Activated naive CD4-positive, alpha-beta T cell treated with anti-CD3 and anti-CD28 coated beads, Interleukin-2, amount 10 ng/mL, durations not matched to agents 7 days and 5 days (primary cell): ENCODE measurements around the gene KLF13.
A peak's percentile ranks its signal among the peaks of the same experiment; 100 is the strongest.

ENCODE experiments used
- CTCF ChIA-PET: fragments of 350-600 bp; sonication (Branson Sonifier 250); formaldehyde crosslinking; loops from one replicate; lab custom pipeline; 2021; ENCODE audit warnings: antibody characterized with exemption; lab: Charles Lee
- DNase-seq: peaks from one replicate; pipeline ENCODE4 v3.0.0-alpha.2; 2020
- H3K27ac Mint-ChIP-seq: one replicate; pipeline ENCODE4 v1.8.0; 2021; ENCODE audit warnings: mild to moderate bottlenecking, moderate library complexity, mixed read lengths
- H3K27me3 Mint-ChIP-seq: one replicate; pipeline ENCODE4 v1.8.0; 2021; ENCODE audit warnings: mild to moderate bottlenecking, mixed read lengths
- H3K36me3 Mint-ChIP-seq: one replicate; pipeline ENCODE4 v1.8.0; 2021; ENCODE audit warnings: mixed read lengths
- H3K4me1 Mint-ChIP-seq: one replicate; pipeline ENCODE4 v1.8.0; 2021; ENCODE audit warnings: mixed read lengths
- H3K4me3 Mint-ChIP-seq: one replicate; pipeline ENCODE4 v1.8.0; 2021; ENCODE audit warnings: mild to moderate bottlenecking, moderate library complexity, mixed read lengths
- H3K9me3 Mint-ChIP-seq: one replicate; pipeline ENCODE4 v1.8.0; 2021; ENCODE audit warnings: mixed read lengths

KLF13 gene

DNA sequence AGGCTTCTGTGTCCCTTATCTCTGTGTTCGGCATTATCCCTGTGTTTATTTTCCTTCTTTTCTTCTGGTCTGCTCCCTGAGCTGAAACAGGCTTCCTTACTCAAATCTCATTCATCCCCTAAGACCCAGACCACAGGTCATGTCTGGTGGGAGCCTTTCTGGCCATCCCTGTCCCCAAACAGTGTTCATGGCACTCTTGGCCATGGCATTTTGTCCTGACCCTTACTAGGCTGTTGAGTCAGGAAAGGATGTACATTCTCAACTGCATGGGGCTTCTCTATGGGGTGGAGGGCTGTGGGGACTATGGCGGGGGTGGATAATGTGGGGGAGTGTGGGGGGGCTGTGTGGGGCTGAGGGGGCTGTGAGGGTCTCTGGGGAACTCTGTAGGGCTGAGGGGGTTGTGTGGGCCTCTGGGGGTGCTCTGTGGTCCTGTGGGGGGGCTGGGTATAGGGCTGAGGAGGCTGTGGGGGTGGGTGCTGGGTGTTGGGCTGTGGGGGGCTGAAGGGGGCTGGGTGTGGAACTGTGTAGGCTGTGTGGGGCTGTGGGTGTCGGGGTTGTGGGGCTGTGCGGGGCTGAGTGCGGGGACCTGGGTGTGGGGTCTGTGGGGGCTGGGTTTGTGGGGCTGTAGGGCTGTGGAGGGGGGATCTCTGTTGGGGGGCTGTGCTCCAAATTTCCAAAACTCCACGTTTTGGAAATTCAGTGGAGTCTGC is 64.3 kb downstream of the KLF13 start:
- Mint-ChIP-seq H3K9me3 (peaks cover 7% of the 10 kb centered on the region), H3K27ac (peak overlapping the region; percentile 29), H3K36me3 (peaks cover 12% of the 10 kb centered on the region), H3K27me3 (peaks cover 14% of the 10 kb centered on the region), H3K4me3 (peak overlapping the region; percentile 3), H3K4me1 (peaks cover 67% of the 10 kb centered on the region)
- no peak for DNase-seq
- CTCF ChIA-PET = interaction anchor here (1.2 to 1.3 kb wide), 2 partner anchors 25 to 48 kb away, joined by 3 to 4 read pairs; no protein-coding TSS in a partner anchor

DNA sequence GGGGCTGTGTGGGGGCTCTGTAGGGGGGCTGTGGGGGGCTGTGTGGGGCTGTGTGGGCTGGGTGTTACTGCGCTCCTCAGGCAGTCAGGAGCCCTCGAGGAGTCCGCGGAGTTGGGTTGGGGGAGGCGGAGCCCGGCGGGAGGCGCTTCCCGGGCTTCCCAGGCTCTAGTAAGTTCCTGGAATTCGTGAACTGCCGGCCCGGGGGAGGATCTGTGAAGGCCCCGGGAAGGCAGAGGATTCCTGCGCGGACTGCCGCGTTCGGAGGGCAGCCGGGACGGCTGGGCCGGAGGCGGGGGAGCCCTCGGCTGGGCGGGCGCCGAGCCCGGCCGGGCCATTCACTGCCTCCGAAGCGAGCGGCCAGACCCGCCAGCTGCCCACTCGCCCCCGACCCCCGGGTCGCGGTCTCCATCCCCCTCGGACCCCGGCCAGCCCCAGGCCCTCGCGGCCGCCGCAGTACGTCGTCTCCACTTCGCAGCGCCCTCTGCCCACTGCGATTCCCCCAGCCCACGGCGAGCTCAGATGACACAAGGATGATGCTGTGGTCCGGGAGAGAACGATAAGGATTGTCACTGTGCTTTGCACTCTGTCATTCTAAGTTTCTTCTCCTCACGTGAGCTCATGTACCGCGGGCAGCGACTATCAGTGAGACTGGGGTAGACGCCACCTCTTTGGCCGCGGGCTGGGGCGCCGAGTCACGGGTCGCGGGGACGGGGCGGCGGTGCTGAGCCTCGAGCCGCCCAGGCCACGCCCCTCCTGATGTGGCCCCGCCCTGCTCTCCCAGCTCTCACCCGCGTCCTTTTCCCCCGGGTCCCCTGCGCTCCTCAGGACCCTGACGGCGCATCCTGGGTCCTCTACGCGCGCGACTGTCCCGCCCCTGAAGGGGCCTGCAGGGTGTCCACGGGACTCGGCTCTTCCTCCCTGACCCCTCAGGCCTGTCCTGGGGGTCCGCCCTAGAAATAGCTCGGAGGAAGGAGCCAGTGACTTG is 65.3 kb downstream of the KLF13 start:
- CTCF ChIA-PET = interaction anchor here (0.7 to 1.3 kb wide), 6 partner anchors 12 to 177 kb away, joined by 3 to 7 read pairs (median 3); no protein-coding TSS in a partner anchor
- Mint-ChIP-seq H3K4me3 (peak overlapping the region; percentile 87), H3K27ac (peak overlapping the region; percentile 86)

DNA sequence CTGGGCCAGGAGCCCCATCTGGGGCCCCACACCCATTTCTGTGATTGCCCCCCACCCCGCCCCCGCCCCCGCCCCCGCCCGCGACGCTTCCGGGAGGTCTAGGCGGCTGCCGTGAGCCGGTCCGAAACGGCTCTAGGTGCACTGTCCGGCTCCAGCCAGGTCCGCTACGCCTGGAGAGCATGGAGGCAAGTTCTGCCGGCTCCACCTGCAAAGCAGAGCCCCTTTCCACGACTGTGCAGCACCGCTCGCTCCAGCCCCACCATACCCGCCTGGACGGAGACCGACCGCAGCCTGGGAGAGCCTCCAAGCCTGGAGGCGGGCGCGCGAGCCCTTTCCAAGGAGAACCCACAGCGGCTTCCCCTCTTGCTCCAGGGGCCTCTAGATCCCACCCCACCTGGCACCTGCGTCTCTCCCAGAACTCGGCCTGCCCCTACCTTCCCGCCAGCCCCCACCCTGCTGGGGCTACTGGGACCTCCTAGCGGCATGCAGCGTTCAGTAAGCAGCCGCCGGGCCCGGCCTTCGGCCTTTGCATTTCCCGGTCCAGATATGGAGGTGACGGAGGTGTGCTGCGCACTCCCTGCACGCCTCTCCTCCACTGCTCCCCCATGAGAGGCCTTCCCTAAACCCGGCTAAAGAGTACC is 66.2 kb downstream of the KLF13 start:
- peaks cover 59% of the 10 kb centered on the region for H3K4me1 Mint-ChIP-seq
- peak overlapping the region; percentile 67 for H3K27ac Mint-ChIP-seq
- H3K36me3 Mint-ChIP-seq = peaks cover 12% of the 10 kb centered on the region
- H3K27me3 Mint-ChIP-seq = peaks cover 14% of the 10 kb centered on the region
- peaks cover 7% of the 10 kb centered on the region for H3K9me3 Mint-ChIP-seq
- CTCF ChIA-PET = interaction anchor here (0.7 to 1.2 kb wide), 4 partner anchors 11 to 178 kb away, joined by 3 to 7 read pairs (median 4); no protein-coding TSS in a partner anchor
- H3K4me3 Mint-ChIP-seq = peak overlapping the region; percentile 87
- peak; percentile 47 for DNase-seq

More for the DNA sequence above, 65.3 kb downstream of the KLF13 start:
- Mint-ChIP-seq H3K27me3 (peaks cover 14% of the 10 kb centered on the region), H3K4me1 (peaks cover 63% of the 10 kb centered on the region), H3K36me3 (peaks cover 12% of the 10 kb centered on the region), H3K9me3 (peaks cover 7% of the 10 kb centered on the region)
- peak; percentile 90 for DNase-seq

DNA sequence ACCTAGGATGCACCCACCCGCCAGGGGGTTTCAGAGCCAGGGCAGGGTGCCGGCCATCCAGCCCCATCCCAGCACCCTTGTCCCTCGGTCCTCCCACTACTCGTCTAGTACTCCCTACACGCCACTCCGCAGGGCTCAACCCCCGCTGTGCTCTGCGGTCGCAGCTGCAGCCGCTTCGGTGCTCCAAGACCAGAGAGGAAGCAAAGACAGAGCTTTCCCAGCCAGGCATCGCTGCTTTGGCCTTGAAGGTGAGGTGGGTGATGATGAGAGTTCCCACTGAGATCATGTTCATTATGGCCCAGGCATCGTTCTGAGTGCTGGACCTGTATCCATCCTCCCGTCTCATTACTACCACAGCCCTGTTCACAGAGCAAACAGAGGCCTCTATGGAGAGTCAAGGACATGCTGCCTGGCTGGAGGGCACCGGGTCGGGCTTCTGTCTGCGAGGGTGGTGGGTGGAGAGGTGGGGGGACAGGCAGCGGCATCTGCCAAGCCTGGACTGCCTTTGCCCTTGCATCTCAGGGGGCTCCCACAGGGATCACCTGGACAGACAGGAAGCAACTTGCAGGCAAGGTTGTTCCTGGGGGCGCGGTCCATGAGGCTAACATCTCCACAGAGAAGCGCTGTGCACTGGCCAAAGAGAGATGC is 66.9 kb downstream of the KLF13 start:
- no peak for DNase-seq
- H3K9me3 Mint-ChIP-seq = peaks cover 7% of the 10 kb centered on the region
- peaks cover 14% of the 10 kb centered on the region for H3K27me3 Mint-ChIP-seq
- CTCF ChIA-PET = no interaction called here
- peak overlapping the region; percentile 87 for H3K4me3 Mint-ChIP-seq
- H3K27ac Mint-ChIP-seq = peak overlapping the region; percentile 9
- peaks cover 12% of the 10 kb centered on the region for H3K36me3 Mint-ChIP-seq
- H3K4me1 Mint-ChIP-seq = peaks cover 60% of the 10 kb centered on the region

DNA sequence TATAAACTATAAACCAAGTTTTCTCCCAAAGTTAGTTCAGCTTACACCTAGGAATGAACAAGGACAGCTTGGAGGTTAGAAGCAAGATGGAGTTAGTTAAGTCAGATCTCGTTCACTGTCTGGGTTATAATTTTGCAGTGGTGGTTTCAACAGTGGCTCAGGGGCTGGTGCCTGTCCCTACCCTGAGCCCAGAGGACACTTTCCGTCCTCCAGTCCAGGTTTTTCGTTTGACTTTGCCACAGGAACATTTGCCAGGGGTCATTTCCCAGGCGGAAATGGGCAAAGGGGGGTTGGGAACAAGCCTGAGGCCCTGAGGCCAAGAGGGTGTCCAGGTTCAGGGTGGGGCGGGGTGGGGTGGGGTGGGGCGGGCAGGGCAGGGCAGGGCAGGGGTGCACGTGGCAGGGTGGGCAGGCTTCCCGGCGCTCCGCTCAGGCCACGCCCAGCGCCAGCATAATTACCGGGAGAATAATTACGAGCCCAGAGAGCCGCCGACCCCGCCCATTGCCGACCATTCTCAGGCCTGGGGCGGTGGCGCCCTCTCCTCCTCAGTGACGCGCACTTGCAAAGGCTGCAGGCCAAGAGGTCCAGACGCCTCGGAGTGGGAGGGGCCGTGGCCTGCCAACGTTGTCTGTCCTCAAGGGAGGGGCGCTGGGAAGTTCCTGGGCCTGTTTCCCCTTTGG is 70.4 kb downstream of the KLF13 start:
- no peaks in the 10 kb centered on the region for H3K9me3 Mint-ChIP-seq
- CTCF ChIA-PET = interaction anchor here (1.4 to 3.4 kb wide), 3 partner anchors 8 to 92 kb away, joined by 4 to 12 read pairs (median 6); no protein-coding TSS in a partner anchor
- peaks cover 59% of the 10 kb centered on the region for H3K4me1 Mint-ChIP-seq
- DNase-seq = no peak
- H3K4me3 Mint-ChIP-seq = no peak overlapping the region
- no peaks in the 10 kb centered on the region for H3K36me3 Mint-ChIP-seq
- no peak overlapping the region for H3K27ac Mint-ChIP-seq
- peaks cover 22% of the 10 kb centered on the region for H3K27me3 Mint-ChIP-seq

DNA sequence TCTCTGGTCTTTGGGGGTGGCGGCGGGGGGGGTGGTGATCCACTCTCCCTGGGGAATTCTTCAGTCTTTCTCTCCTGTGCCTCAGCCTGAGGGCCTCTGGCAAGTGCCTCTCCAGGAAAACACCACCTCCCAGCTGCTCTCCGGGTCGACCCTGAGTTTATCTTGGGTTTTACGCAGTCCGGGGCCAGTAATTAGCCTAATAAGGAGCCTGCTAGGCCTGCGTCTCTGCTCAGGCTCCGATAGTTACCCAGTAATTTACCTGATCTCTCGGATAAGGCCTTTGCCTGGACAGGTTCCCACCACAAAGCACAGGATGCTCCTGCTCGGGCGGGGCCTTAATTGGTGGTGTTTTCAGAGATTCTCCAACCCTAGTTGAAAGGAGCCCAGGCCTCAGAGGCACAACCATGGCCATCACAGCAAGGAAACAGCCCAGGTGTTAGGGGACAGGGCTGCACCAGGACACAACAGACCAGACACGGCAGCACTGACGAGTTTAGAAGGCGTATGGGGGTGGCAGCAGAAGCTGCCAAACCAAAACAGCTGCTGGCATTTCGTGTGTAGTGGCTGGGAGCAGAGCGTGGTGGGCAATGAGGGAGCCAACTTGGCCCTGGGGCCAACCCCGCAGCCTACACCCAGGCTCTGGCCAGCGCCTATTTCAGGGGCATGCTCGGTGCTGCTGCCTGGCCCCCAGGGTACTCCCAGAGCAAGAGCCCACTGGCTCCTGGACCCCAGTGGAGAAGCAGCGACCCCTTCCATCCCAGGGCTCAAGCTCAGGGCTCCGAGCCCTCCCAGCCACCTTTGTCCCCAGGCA is 71.4 kb downstream of the KLF13 start:
- peaks cover 21% of the 10 kb centered on the region for H3K27me3 Mint-ChIP-seq
- no peak overlapping the region for H3K4me3 Mint-ChIP-seq
- DNase-seq = no peak
- peak overlapping the region; percentile 34 for H3K27ac Mint-ChIP-seq
- CTCF ChIA-PET = interaction anchor here (0.7 to 3.4 kb wide), 4 partner anchors 9 to 91 kb away, joined by 3 to 12 read pairs (median 5); no protein-coding TSS in a partner anchor
- H3K4me1 Mint-ChIP-seq = peaks cover 54% of the 10 kb centered on the region
- no peaks in the 10 kb centered on the region for H3K36me3 Mint-ChIP-seq
- no peaks in the 10 kb centered on the region for H3K9me3 Mint-ChIP-seq

DNA sequence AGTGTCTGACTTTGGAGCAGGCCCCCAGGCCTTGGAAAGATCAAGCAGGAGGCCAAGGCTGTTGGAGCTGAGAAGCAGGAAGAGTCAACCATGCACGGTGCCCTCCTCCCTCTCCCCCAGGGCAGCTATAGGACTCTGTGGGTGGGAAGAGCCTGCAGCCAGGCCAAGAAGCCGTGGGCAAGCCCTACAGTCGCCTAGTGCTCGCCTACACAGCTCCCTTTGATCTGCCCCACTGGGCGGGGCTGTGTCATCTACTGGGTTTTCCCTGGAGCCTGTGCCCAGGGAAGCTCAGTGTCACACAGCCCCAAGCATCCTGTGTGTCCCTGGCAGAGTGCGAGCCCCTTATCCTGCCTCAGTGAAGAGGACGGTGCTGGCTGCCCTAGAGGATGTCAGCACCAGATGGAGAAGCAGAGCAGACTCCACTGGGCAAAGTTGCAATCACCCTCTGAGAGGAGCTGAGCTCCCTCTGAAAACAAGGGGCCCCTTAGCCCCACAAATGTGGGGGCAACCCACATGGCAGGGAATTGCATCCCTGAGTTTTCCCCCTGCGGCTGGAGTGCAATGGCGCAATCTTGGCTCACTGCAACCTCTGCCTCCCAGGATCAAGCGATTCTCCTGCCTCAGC is 72.2 kb downstream of the KLF13 start:
- Mint-ChIP-seq H3K4me3 (no peak overlapping the region), H3K36me3 (no peaks in the 10 kb centered on the region), H3K4me1 (peaks cover 47% of the 10 kb centered on the region), H3K9me3 (no peaks in the 10 kb centered on the region), H3K27me3 (peaks cover 13% of the 10 kb centered on the region), H3K27ac (peak overlapping the region; percentile 52)
- CTCF ChIA-PET = interaction anchor here (0.7 to 3.4 kb wide), 4 partner anchors 10 to 90 kb away, joined by 3 to 12 read pairs (median 5); no protein-coding TSS in a partner anchor
- peak; percentile 38 for DNase-seq

DNA sequence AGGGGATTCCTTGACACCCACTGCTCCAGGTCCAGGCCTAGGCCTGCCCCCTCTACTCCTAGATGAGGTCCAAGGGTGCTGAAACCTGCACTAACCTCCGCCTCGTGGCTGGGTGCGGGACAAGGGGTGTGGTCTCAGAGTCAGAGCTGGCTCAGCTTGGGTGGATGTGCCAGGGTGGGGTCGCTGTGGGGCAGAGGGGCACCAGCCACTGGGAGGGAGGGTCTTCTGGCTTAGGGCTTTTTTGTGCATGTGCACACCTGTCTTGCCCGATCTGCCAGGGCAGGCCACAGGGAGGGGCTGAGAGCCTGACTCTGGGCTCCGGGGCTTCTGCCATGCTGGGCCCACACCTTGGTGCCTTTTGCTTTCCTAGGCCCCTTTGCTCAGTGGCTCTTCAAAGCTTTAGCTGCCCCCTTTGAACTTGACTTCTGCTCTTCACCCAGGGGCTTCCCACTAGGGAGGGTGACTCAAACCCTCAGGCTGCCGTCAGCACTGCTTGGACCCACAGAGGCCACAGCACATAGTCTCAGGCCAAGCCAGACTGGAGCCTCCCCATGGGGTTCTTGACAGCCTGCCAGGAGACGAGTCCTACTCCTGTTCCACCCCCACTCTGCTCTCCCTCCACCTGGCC is 73.0 kb downstream of the KLF13 start:
- Mint-ChIP-seq H3K27ac (peak overlapping the region; percentile 45), H3K9me3 (peaks cover 2% of the 10 kb centered on the region), H3K27me3 (peaks cover 11% of the 10 kb centered on the region), H3K36me3 (no peaks in the 10 kb centered on the region), H3K4me1 (peaks cover 51% of the 10 kb centered on the region), H3K4me3 (no peak overlapping the region)
- CTCF ChIA-PET = interaction anchor here (3.4 kb wide), 1 partner anchor 89 kb away, joined by 12 read pairs; no protein-coding TSS in a partner anchor
- DNase-seq = no peak

DNA sequence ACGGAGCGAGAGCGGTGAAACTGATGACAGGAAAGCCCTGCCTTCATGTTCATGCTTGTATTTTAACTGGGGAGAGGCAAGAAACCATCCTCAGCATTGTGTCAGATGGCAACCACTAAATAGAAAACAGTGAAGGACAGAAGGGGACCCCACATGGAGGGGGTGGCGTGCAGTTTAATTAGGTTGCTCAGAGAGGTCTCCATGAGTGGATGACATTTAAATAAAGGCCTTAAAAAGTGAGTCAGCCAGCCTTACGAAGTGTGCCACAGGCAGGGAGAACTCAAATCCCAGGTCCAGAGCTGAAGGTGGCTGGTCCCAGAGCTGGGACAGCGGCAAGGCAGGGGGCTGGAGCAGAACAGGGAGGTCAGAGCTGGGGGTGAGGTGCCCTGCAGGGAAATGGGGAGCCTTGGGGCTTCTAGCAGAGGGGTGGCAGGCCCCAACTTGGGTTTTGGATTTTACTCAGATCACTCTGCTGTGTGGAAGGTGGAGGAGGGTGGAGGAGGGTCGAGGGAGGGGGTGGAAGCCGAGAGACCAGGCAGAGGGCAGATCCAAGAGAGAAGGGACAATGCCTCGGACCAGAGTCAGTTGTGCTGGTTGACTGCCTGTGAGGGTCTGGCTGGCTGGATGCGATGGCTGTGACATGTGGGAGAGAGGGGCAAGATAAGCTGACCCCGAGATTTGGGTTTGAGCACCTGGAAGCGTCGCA is 73.7 kb downstream of the KLF13 start:
- CTCF ChIA-PET = interaction anchor here (0.9 kb wide), 1 partner anchor 26 kb away, joined by 6 read pairs; no protein-coding TSS in a partner anchor
- H3K4me1 Mint-ChIP-seq = peaks cover 56% of the 10 kb centered on the region
- no peak overlapping the region for H3K27ac Mint-ChIP-seq
- H3K4me3 Mint-ChIP-seq = no peak overlapping the region
- H3K27me3 Mint-ChIP-seq = peaks cover 11% of the 10 kb centered on the region
- no peaks in the 10 kb centered on the region for H3K36me3 Mint-ChIP-seq
- DNase-seq = no peak
- peaks cover 2% of the 10 kb centered on the region for H3K9me3 Mint-ChIP-seq

DNA sequence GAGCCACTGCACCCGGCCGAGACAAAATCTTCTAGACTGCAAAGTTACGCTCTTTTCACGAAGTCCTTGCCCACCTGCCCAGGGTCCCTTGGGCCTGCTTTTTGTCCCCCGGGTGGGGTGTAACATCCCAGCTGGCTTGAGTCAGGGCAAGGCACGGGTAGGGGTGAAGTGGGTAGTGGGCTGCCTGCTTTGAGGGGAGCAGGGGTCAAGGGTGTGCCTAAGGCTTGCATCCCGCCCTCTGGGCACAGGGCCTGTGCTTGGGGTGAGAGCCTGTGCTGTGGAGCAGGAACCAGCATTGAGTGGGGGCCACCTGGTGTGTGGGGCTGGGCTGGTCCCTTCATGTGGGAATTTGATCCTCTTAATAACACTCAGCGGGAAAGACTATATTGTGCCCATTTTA is 74.6 kb downstream of the KLF13 start:
- Mint-ChIP-seq H3K36me3 (peaks cover 3% of the 10 kb centered on the region), H3K9me3 (peaks cover 2% of the 10 kb centered on the region), H3K4me3 (no peak overlapping the region), H3K4me1 (peaks cover 62% of the 10 kb centered on the region), H3K27me3 (peaks cover 11% of the 10 kb centered on the region), H3K27ac (no peak overlapping the region)
- CTCF ChIA-PET = interaction anchor here (0.9 kb wide), 1 partner anchor 25 kb away, joined by 6 read pairs; no protein-coding TSS in a partner anchor
- DNase-seq = no peak

DNA sequence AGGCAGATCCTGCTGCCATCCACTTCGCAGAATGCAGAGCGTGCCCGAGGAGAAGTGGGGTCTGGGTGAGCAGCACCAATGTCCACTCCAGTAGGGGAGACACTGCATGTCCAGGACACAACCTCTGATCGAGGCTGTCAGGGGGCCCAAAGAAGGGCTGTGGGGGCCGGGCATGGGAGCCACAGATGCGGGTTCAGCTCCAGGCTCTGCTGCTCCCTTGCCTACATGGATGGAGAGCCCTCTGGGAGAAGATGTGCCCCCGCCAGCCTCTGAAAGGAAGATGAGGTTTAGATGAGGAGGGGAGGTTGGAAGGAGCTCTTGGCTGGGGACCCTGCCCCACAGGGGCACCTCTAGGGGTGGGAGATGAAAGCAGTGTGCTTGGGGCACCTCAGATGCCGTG is 75.4 kb downstream of the KLF13 start:
- CTCF ChIA-PET = no interaction called here
- Mint-ChIP-seq H3K27ac (no peak overlapping the region), H3K4me3 (no peak overlapping the region), H3K4me1 (peaks cover 60% of the 10 kb centered on the region), H3K36me3 (peaks cover 8% of the 10 kb centered on the region), H3K27me3 (peaks cover 15% of the 10 kb centered on the region), H3K9me3 (peaks cover 6% of the 10 kb centered on the region)
- DNase-seq = no peak
